Endothelial cell of umbilical vein (primary cell): Measurements from ENCODE around the gene RORB.

Source experiments
- EZH2 ChIP-seq: IDR thresholded peaks from 2 replicates; pipeline ENCODE4 v1.6.1; 2012; ENCODE audit warnings: borderline replicate concordance, low read depth, mild to moderate bottlenecking, moderate library complexity, low read length, inconsistent platforms; ENCODE audit not compliant: severe bottlenecking
- FOS ChIP-seq: IDR thresholded peaks from 2 replicates; pipeline ENCODE4 v1.6.1; 2011; ENCODE audit warnings: mild to moderate bottlenecking, low read length, moderate library complexity, borderline replicate concordance; ENCODE audit not compliant: insufficient read depth
- JUN ChIP-seq: IDR thresholded peaks from 2 replicates; pipeline ENCODE4 v1.6.1; 2011; ENCODE audit warnings: borderline replicate concordance, low read depth; ENCODE audit not compliant: insufficient read length, insufficient read depth
- POLR2A ChIP-seq: IDR thresholded peaks from 2 replicates; pipeline ENCODE4 v1.6.1; 2012; ENCODE audit warnings: low read depth, mild to moderate bottlenecking, control low read depth, low read length
- POLR2AphosphoS5 ChIP-seq: IDR thresholded peaks from 2 replicates; pipeline ENCODE4 v1.6.1; 2012; ENCODE audit warnings: low read depth, mild to moderate bottlenecking, control low read depth, low read length, moderate library complexity; ENCODE audit not compliant: insufficient read depth
- TF ChIP-seq, protein P1 (sequence below), 2 donors: IDR thresholded peaks; 1 replicate in 1 of 2; 2 replicates in 1 of 2; pipeline ENCODE4 v1.5.1; 2011; ENCODE audit warnings: low read length in 2 of 2, mild to moderate bottlenecking in 2 of 2, moderate library complexity in 2 of 2, control low read depth in 1 of 2, inconsistent platforms in 1 of 2, low read depth in 1 of 2; ENCODE audit not compliant: insufficient read depth in 1 of 2; ENCODE audit errors: extremely low read depth in 1 of 2
- TF ChIP-seq, protein P2 (sequence below): IDR thresholded peaks from 2 replicates; pipeline ENCODE4 v1.6.1; 2011; ENCODE audit not compliant: insufficient read depth, insufficient read length

DNA sequence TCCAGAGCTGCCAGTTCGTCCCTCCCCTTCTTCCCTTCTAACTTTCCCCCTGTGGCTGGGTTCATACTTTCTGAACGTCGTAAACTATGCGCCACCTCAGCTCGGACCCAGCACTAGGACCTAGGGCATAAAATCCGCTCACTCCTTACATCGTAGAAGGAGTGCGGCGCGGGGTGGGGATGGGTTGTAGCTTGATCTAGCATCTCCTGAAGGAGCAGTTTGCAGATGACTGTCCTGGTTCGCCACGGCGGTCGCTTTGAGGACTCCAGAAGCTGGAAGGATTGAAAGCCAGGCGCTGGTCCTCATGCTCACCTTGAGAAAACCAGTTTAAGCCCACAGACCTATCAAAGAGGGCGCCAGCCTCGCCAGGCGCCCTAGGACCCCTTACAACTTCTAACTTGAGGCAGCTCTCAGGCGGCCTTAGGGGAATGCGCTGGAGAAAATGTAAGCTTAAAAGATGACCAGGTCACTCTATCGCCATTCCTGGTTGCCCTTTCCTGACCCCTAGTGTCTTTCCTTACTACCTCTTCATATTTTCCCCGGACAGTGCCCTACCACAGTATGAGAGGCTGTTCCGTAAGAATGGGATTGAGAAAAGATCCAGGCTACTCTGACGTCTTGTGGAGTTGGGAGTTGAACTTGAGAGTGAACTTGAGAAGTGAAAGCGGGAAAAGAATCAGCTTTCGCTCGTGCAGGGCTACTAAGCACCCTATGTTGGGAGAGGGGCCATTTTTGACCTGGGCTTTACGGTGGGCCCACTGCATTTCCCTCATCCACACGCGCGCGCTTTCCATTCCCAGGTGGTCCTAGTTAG lies 2.8 kb downstream of the RORB start:
- TF ChIP-seq, protein P1, sequence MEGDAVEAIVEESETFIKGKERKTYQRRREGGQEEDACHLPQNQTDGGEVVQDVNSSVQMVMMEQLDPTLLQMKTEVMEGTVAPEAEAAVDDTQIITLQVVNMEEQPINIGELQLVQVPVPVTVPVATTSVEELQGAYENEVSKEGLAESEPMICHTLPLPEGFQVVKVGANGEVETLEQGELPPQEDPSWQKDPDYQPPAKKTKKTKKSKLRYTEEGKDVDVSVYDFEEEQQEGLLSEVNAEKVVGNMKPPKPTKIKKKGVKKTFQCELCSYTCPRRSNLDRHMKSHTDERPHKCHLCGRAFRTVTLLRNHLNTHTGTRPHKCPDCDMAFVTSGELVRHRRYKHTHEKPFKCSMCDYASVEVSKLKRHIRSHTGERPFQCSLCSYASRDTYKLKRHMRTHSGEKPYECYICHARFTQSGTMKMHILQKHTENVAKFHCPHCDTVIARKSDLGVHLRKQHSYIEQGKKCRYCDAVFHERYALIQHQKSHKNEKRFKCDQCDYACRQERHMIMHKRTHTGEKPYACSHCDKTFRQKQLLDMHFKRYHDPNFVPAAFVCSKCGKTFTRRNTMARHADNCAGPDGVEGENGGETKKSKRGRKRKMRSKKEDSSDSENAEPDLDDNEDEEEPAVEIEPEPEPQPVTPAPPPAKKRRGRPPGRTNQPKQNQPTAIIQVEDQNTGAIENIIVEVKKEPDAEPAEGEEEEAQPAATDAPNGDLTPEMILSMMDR (IDR thresholded peaks at IDR 0.05; ENCODE audit: extremely low read depth in 1 of 2, insufficient read depth in 1 of 2, low read depth in 1 of 2, low read length in 2 of 2), result no peak
- TF ChIP-seq POLR2AphosphoS5 (no peak), EZH2 (no peak), POLR2A (no peak), JUN (no peak), FOS (no peak)
- TF ChIP-seq, protein P2, sequence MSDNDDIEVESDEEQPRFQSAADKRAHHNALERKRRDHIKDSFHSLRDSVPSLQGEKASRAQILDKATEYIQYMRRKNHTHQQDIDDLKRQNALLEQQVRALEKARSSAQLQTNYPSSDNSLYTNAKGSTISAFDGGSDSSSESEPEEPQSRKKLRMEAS, result no peak
